SK-N-SH treated with all-trans-retinoic acid at 6 μM for 48 hours (cell line): Measurements from ENCODE around the gene HEMK1.

Experiments used
- ATAC-seq: fragments of 200-7000 bp; cut with Tn5 transposase; 3 replicates; pipeline ENCODE4 v1.9.1; 2020; ENCODE audit warnings: mild to moderate bottlenecking, moderate library complexity
- ARNTL ChIP-seq: fragments of 450-650 bp; formaldehyde crosslinking; IDR thresholded peaks from 2 replicates; pipeline ENCODE4 v1.5.0; 2020; ENCODE audit warnings: low read depth, mild to moderate bottlenecking, moderate library complexity, borderline replicate concordance
- BACH2 ChIP-seq: fragments of 250-450 bp; sonication (Bioruptor Pico); IDR thresholded peaks from 2 replicates; pipeline ENCODE4 v1.9.0; 2021; ENCODE audit warnings: mild to moderate bottlenecking, borderline replicate concordance
- CREB5 ChIP-seq: fragments of 250-450 bp; sonication (Bioruptor Pico); IDR thresholded peaks from 2 replicates; pipeline ENCODE4 v1.5.1; 2020; ENCODE audit warnings: low read depth, mild to moderate bottlenecking, moderate library complexity
- CSDC2 ChIP-seq: fragments of 250-450 bp; sonication (Bioruptor Pico); IDR thresholded peaks from 2 replicates; pipeline ENCODE4 v1.5.0; 2020; ENCODE audit warnings: mild to moderate bottlenecking, moderate library complexity
- CSRNP3 ChIP-seq: fragments of 250-450 bp; sonication (Bioruptor Pico); IDR thresholded peaks from 2 replicates; pipeline ENCODE4 v1.5.1; 2021; ENCODE audit warnings: mild to moderate bottlenecking, moderate library complexity
- ESRRG ChIP-seq: fragments of 250-450 bp; sonication (Bioruptor Pico); IDR thresholded peaks from 2 replicates; pipeline ENCODE4 v1.6.1; 2021; ENCODE audit warnings: mild to moderate bottlenecking
- OSR1 ChIP-seq: fragments of 250-450 bp; sonication (Bioruptor Pico); IDR thresholded peaks from 2 replicates; pipeline ENCODE4 v1.8.0; 2022; ENCODE audit warnings: moderate library complexity, mild to moderate bottlenecking, inconsistent platforms
- PATZ1 ChIP-seq: fragments of 250-450 bp; sonication (Bioruptor Pico); IDR thresholded peaks from 2 replicates; pipeline ENCODE4 v1.8.0; 2020; ENCODE audit warnings: mild to moderate bottlenecking, moderate library complexity, borderline replicate concordance
- POU6F1 ChIP-seq: fragments of 250-450 bp; sonication (Bioruptor Pico); IDR thresholded peaks from 2 replicates; pipeline ENCODE4 v1.8.0; 2021; ENCODE audit warnings: low read depth, mild to moderate bottlenecking, moderate library complexity, borderline replicate concordance
- PPARA ChIP-seq: fragments of 250-450 bp; sonication (Bioruptor Pico); IDR thresholded peaks from 2 replicates; pipeline ENCODE4 v1.5.0; 2020; ENCODE audit warnings: mild to moderate bottlenecking, borderline replicate concordance
- RARB ChIP-seq: fragments of 250-450 bp; sonication (Bioruptor Pico); IDR thresholded peaks from 2 replicates; pipeline ENCODE4 v1.8.0; 2021; ENCODE audit warnings: mild to moderate bottlenecking, moderate library complexity
- SNAI2 ChIP-seq: fragments of 250-450 bp; sonication (Bioruptor Pico); IDR thresholded peaks from 2 replicates; pipeline ENCODE4 v1.5.0; 2020; ENCODE audit warnings: mild to moderate bottlenecking, moderate library complexity
- TCF4 ChIP-seq: fragments of 250-450 bp; sonication (Bioruptor Pico); IDR thresholded peaks from 2 replicates; pipeline ENCODE4 v1.8.0; 2021; ENCODE audit warnings: mild to moderate bottlenecking, moderate library complexity, borderline replicate concordance
- TOX ChIP-seq: fragments of 250-450 bp; sonication (Bioruptor Pico); IDR thresholded peaks from 2 replicates; pipeline ENCODE4 v1.8.0; 2021; ENCODE audit warnings: mild to moderate bottlenecking, moderate library complexity, borderline replicate concordance
- TSHZ2 ChIP-seq: fragments of 250-450 bp; sonication (Bioruptor Pico); IDR thresholded peaks from 2 replicates; pipeline ENCODE4 v1.5.0; 2020; ENCODE audit warnings: mild to moderate bottlenecking, moderate library complexity
- ZC3H10 ChIP-seq: fragments of 250-450 bp; sonication (Bioruptor Pico); IDR thresholded peaks from 2 replicates; pipeline ENCODE4 v1.5.1; 2021; ENCODE audit warnings: mild to moderate bottlenecking, moderate library complexity
- ZFP3 ChIP-seq: fragments of 250-450 bp; sonication (Bioruptor Pico); IDR thresholded peaks from 2 replicates; pipeline ENCODE4 v1.5.0; 2020; ENCODE audit warnings: mild to moderate bottlenecking, moderate library complexity
- ZFP30 ChIP-seq: fragments of 450-650 bp; formaldehyde crosslinking; IDR thresholded peaks from 2 replicates; pipeline ENCODE4 v1.5.0; 2022; ENCODE audit warnings: mild to moderate bottlenecking, moderate library complexity
- ZNF70 ChIP-seq: fragments of 450-650 bp; formaldehyde crosslinking; IDR thresholded peaks from 2 replicates; pipeline ENCODE4 v1.5.0; 2020; ENCODE audit warnings: mild to moderate bottlenecking, moderate library complexity
- ZNF8 ChIP-seq: fragments of 450-650 bp; formaldehyde crosslinking; IDR thresholded peaks from 2 replicates; pipeline ENCODE4 v1.5.0; 2020; ENCODE audit warnings: mild to moderate bottlenecking, moderate library complexity

The HEMK1 gene

GRCh38 chr3:50609763-50610085 is 40.4 kb downstream of the HEMK1 start (continued):
- TF ChIP-seq CREB5 (CRISPR knock-in tag) (no peak), TOX (no peak), CSRNP3 (CRISPR knock-in tag) (no peak), TSHZ2 (CRISPR knock-in tag) (no peak)
- TF ChIP-seq, all 23 proteins: peak for 0

GRCh38 chr3:50610181-50610971 is 41.1 kb downstream of the HEMK1 start:
- no peak for TF ChIP-seq POU6F1 (CRISPR knock-in tag)
- TF ChIP-seq ZC3H10 (CRISPR knock-in tag): no peak
- TF ChIP-seq PPARA (CRISPR knock-in tag): no peak
- no peak for TF ChIP-seq CREB5 (CRISPR knock-in tag)
- TF ChIP-seq PATZ1 (CRISPR knock-in tag): no peak
- no peak for TF ChIP-seq CSRNP3 (CRISPR knock-in tag)
- no peak for TF ChIP-seq CSDC2
- TF ChIP-seq OSR1 (CRISPR knock-in tag): no peak
- no peak for TF ChIP-seq ZNF70 (CRISPR knock-in tag)
- no peak for TF ChIP-seq BACH2 (CRISPR knock-in tag)
- no peak for TF ChIP-seq ARNTL (CRISPR knock-in tag)
- TF ChIP-seq TCF4: no peak
- TF ChIP-seq ZFP3 (CRISPR knock-in tag): no peak
- TF ChIP-seq TSHZ2 (CRISPR knock-in tag): no peak
- TF ChIP-seq ESRRG: no peak
- no peak for TF ChIP-seq ZNF8 (CRISPR knock-in tag)
- no peak for TF ChIP-seq RARB (CRISPR knock-in tag)
- no peak for TF ChIP-seq SNAI2 (CRISPR knock-in tag)
- no peak for TF ChIP-seq ZFP30 (CRISPR knock-in tag)
- ATAC-seq: no peak
